ENCODE measurements around the gene GALNT12. TPM values are rescaled to one million over a fixed set of nuclear protein-coding genes. Genes with fewer than 3 reads are reported as not detected.

Gene GALNT12
- total RNA-seq, 1 donor: 10.1 TPM

DNA sequence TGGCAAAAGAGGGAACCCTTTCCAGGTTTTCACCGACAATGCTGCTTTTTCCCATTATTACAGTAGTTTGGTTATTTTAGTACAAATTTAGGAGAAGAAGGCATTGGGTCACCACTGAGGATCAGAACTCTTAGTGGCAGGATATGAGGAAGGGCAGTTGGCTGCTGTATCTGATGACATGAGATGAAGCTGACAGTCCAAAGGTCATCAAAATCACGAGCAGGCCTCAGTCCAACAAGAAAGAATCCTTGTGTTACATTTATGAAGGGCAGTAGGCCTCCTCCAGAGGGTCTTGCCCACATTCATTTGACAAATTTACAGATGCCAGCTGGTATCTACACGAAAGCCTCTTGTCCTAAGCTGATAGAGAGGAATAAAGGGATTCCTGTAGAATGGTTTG lies 86.7 kb downstream of the GALNT12 start:
- Histone ChIP-seq H3K4me2 (ENCODE audit: insufficient read depth, low read length) (no peak overlapping the region), H3K9me3 (ENCODE audit: low read depth, low read length) (peaks cover 4% of the 10 kb centered on the region), H4K20me1 (ENCODE audit: insufficient read depth, low read length) (no peaks in the 10 kb centered on the region), H2AFZ (ENCODE audit: low read length) (no peak overlapping the region), H3K27ac (ENCODE audit: low read depth, low read length) (no peak overlapping the region), H3K4me1 (ENCODE audit: insufficient read depth, low read length) (peaks cover 4% of the 10 kb centered on the region), H3K79me2 (ENCODE audit: insufficient read depth, low read length) (no peaks in the 10 kb centered on the region), H3K36me3 (ENCODE audit: insufficient read depth, low read length) (no peaks in the 10 kb centered on the region), H3K4me3 (ENCODE audit: insufficient read depth, low read length) (no peak overlapping the region), H3K27me3 (ENCODE audit: insufficient read depth, low read length) (peaks cover 26% of the 10 kb centered on the region)
- DNase-seq (ENCODE audit: insufficient read length, low spot score, missing footprints): no peak
- no peak for TF ChIP-seq CTCF (IDR thresholded peaks at IDR 0.05; ENCODE audit: extremely low read depth, low read depth, low read length)

- H3K4me2 ChIP-seq (ENCODE audit: insufficient read depth, low read length): no peak overlapping the region
- H4K20me1 ChIP-seq (ENCODE audit: insufficient read depth, low read length): no peaks in the 10 kb centered on the region
- H3K36me3 ChIP-seq (ENCODE audit: insufficient read depth, low read length): no peaks in the 10 kb centered on the region
- H3K4me1 ChIP-seq (ENCODE audit: insufficient read depth, low read length): peaks cover 6% of the 10 kb centered on the region
- TF ChIP-seq CTCF (IDR thresholded peaks at IDR 0.05; ENCODE audit: extremely low read depth, low read depth, low read length): no peak
- no peak for DNase-seq (ENCODE audit: insufficient read length, low spot score, missing footprints)
- H3K27ac ChIP-seq (ENCODE audit: low read depth, low read length): no peak overlapping the region
- no peak overlapping the region for H3K4me3 ChIP-seq (ENCODE audit: insufficient read depth, low read length)
- peaks cover 4% of the 10 kb centered on the region for H3K9me3 ChIP-seq (ENCODE audit: low read depth, low read length)
- H2AFZ ChIP-seq (ENCODE audit: low read length): no peak overlapping the region
- peaks cover 26% of the 10 kb centered on the region for H3K27me3 ChIP-seq (ENCODE audit: insufficient read depth, low read length)
- no peaks in the 10 kb centered on the region for H3K79me2 ChIP-seq (ENCODE audit: insufficient read depth, low read length)
Measured at GRCh38 chr9:98894761-98895160, 87.3 kb downstream of the GALNT12 start.

DNA sequence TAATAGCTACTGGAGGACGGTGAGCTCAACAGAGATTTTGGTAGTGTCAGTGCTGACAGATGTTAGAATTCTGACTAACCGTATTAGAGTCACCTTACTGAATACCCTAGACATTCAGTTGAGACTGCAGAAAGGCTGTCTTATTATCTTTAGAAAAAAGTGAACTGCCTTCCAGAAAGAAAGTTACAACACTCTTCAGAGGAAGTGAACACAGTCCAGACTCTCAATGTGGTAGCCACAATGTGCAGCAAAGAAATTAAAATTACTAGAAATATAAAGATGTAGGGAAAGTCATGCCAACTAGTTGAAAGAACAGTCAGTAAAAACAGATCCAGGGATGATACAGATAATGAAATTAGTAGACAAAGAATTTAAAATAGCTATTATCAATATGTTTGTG lies 89.2 kb downstream of the GALNT12 start:
- no peaks in the 10 kb centered on the region for H3K36me3 ChIP-seq (ENCODE audit: insufficient read depth, low read length)
- H3K79me2 ChIP-seq (ENCODE audit: insufficient read depth, low read length): no peaks in the 10 kb centered on the region
- no peak overlapping the region for H3K4me2 ChIP-seq (ENCODE audit: insufficient read depth, low read length)
- no peaks in the 10 kb centered on the region for H4K20me1 ChIP-seq (ENCODE audit: insufficient read depth, low read length)
- H3K4me3 ChIP-seq (ENCODE audit: insufficient read depth, low read length): no peak overlapping the region
- no peak overlapping the region for H2AFZ ChIP-seq (ENCODE audit: low read length)
- DNase-seq (ENCODE audit: insufficient read length, low spot score, missing footprints): no peak
- no peak overlapping the region for H3K27ac ChIP-seq (ENCODE audit: low read depth, low read length)
- H3K4me1 ChIP-seq (ENCODE audit: insufficient read depth, low read length): peaks cover 10% of the 10 kb centered on the region
- peaks cover 29% of the 10 kb centered on the region for H3K27me3 ChIP-seq (ENCODE audit: insufficient read depth, low read length)
- H3K9me3 ChIP-seq (ENCODE audit: low read depth, low read length): peaks cover 4% of the 10 kb centered on the region
- no peak for TF ChIP-seq CTCF (IDR thresholded peaks at IDR 0.05; ENCODE audit: extremely low read depth, low read depth, low read length)

GRCh38 chr9:98897745-98898144 lies 90.3 kb downstream of the GALNT12 start:
- no peaks in the 10 kb centered on the region for H4K20me1 ChIP-seq (ENCODE audit: insufficient read depth, low read length)
- H3K4me3 ChIP-seq (ENCODE audit: insufficient read depth, low read length): no peak overlapping the region
- peaks cover 29% of the 10 kb centered on the region for H3K27me3 ChIP-seq (ENCODE audit: insufficient read depth, low read length)
- H3K27ac ChIP-seq (ENCODE audit: low read depth, low read length): no peak overlapping the region
- H3K9me3 ChIP-seq (ENCODE audit: low read depth, low read length): peaks cover 4% of the 10 kb centered on the region
- H3K4me2 ChIP-seq (ENCODE audit: insufficient read depth, low read length): no peak overlapping the region
- H3K4me1 ChIP-seq (ENCODE audit: insufficient read depth, low read length): peaks cover 10% of the 10 kb centered on the region
- no peak for TF ChIP-seq CTCF (IDR thresholded peaks at IDR 0.05; ENCODE audit: extremely low read depth, low read depth, low read length)
- H3K79me2 ChIP-seq (ENCODE audit: insufficient read depth, low read length): no peaks in the 10 kb centered on the region
- no peaks in the 10 kb centered on the region for H3K36me3 ChIP-seq (ENCODE audit: insufficient read depth, low read length)
- H2AFZ ChIP-seq (ENCODE audit: low read length): no peak overlapping the region
- no peak for DNase-seq (ENCODE audit: insufficient read length, low spot score, missing footprints)

Measured in osteoblast (primary cell).